ENCODE results near the gene RAPGEF1. TPM values are rescaled to one million over a fixed set of nuclear protein-coding genes. Genes with fewer than 3 reads are reported as not detected.
"Not testable (repeated sequence)": the region's sequence is repeated elsewhere in the genome, so short reads cannot be mapped to it uniquely, and the experiment has no call there.

Gene RAPGEF1
- total and polyA plus RNA-seq, 9 donors: 17.0 to 64.4 (median 36.4) TPM

- 47 to 63% (median 48%) methylated on average over 15 of the region's 15 CpGs for WGBS, 3 donors
These were observed 183.8 kb downstream of the RAPGEF1 start for GRCh38 chr9:131555841-131556673.

GRCh38 chr9:131554843-131555351 lies 185.0 kb downstream of the RAPGEF1 start:
- no peak overlapping the region for H3K27ac ChIP-seq
- WGBS, 3 donors: 11 to 28% (median 26%) methylated on average over 32 to 54 of the region's 54 CpGs
- H3K36me3 ChIP-seq: no peaks in the 10 kb centered on the region
- no peaks in the 10 kb centered on the region for H3K9me3 ChIP-seq
- no peak for DNase-seq
- intact Hi-C loops (cut with DNase I): no loop called here
- TF ChIP-seq EP300 (IDR thresholded peaks at IDR 0.05) (no peak), CTCF (IDR thresholded peaks at IDR 0.05) (no peak), POLR2A (IDR thresholded peaks at IDR 0.05) (no peak)
- H3K4me1 ChIP-seq (ENCODE audit: insufficient read depth): no peaks in the 10 kb centered on the region
- H3K4me3 ChIP-seq: no peak overlapping the region
- no peaks in the 10 kb centered on the region for H3K27me3 ChIP-seq

More at GRCh38 chr9:131555841-131556673, 183.8 kb downstream of the RAPGEF1 start:
- TF ChIP-seq EP300 (IDR thresholded peaks at IDR 0.05) (no peak), POLR2A (IDR thresholded peaks at IDR 0.05) (no peak), CTCF (IDR thresholded peaks at IDR 0.05) (no peak)
- H3K27ac ChIP-seq: no peak overlapping the region
- intact Hi-C loops (cut with DNase I): no loop called here
- H3K4me3 ChIP-seq: no peak overlapping the region
- H3K27me3 ChIP-seq: no peaks in the 10 kb centered on the region
- no peak for DNase-seq
- H3K36me3 ChIP-seq: no peaks in the 10 kb centered on the region
- H3K4me1 ChIP-seq (ENCODE audit: insufficient read depth): no peaks in the 10 kb centered on the region
- no peaks in the 10 kb centered on the region for H3K9me3 ChIP-seq

GRCh38 chr9:131554087-131554842 lies 185.6 kb downstream of the RAPGEF1 start:
- no peak for TF ChIP-seq EP300 (IDR thresholded peaks at IDR 0.05)
- no peak for TF ChIP-seq POLR2A (IDR thresholded peaks at IDR 0.05)
- TF ChIP-seq CTCF (IDR thresholded peaks at IDR 0.05): no peak
- intact Hi-C loops (cut with DNase I): no loop called here
- Histone ChIP-seq H3K36me3 (no peaks in the 10 kb centered on the region), H3K4me3 (no peak overlapping the region), H3K9me3 (no peaks in the 10 kb centered on the region), H3K4me1 (ENCODE audit: insufficient read depth) (no peaks in the 10 kb centered on the region), H3K27me3 (no peaks in the 10 kb centered on the region), H3K27ac (no peak overlapping the region)
- WGBS, 3 donors: 18 to 40% (median 31%) methylated on average over 27 to 58 of the region's 60 CpGs
- DNase-seq: no peak

GRCh38 chr9:131552030-131552429 lies 187.8 kb downstream of the RAPGEF1 start:
- Histone ChIP-seq H3K4me3 (no peak overlapping the region), H3K9me3 (no peaks in the 10 kb centered on the region), H3K4me1 (ENCODE audit: insufficient read depth) (no peaks in the 10 kb centered on the region), H3K27me3 (no peaks in the 10 kb centered on the region), H3K36me3 (no peaks in the 10 kb centered on the region), H3K27ac (no peak overlapping the region)
- WGBS, 3 donors: 79 to 99% (median 85%) methylated on average over 6 of the region's 6 CpGs
- TF ChIP-seq POLR2A (IDR thresholded peaks at IDR 0.05) (no peak), EP300 (IDR thresholded peaks at IDR 0.05) (no peak), CTCF (IDR thresholded peaks at IDR 0.05) (no peak)
- intact Hi-C loops (cut with DNase I): no loop called here
- DNase-seq: no peak

GRCh38 chr9:131550465-131550864 lies 189.4 kb downstream of the RAPGEF1 start:
- H3K27me3 ChIP-seq; intact Hi-C loops (cut with DNase I); H3K4me3 ChIP-seq; H3K9me3 ChIP-seq; H3K4me1 ChIP-seq (ENCODE audit: insufficient read depth); H3K27ac ChIP-seq; H3K36me3 ChIP-seq: not testable (repeated sequence)
- DNase-seq: peak in 3 of 5 donors; percentile 40 to 62 (median 54)
- 7 to 23% (median 17%) methylated on average over 8 of the region's 8 CpGs for WGBS, 3 donors

- H3K27me3 ChIP-seq; H3K4me1 ChIP-seq (ENCODE audit: insufficient read depth); intact Hi-C loops (cut with DNase I); H3K36me3 ChIP-seq; H3K4me3 ChIP-seq; DNase-seq; H3K27ac ChIP-seq; H3K9me3 ChIP-seq: not testable (repeated sequence)
- WGBS, 3 donors: 85 to 91% (median 88%) methylated on average over 10 of the region's 10 CpGs
These were observed 190.7 kb downstream of the RAPGEF1 start for GRCh38 chr9:131549186-131549585.

Data from ovary (tissue), 9 donors.